HepG2 (cell line): Measurements from ENCODE around the gene PTPN3. TPM values are rescaled to one million over a fixed set of nuclear protein-coding genes. Genes with fewer than 3 reads are reported as not detected.

ENCODE experiments used
- ARNTL ChIP-seq: sonication (generic); formaldehyde crosslinking; IDR thresholded peaks from 2 replicates; pipeline ENCODE4 v1.4.0; 2020; ENCODE audit warnings: mild to moderate bottlenecking, missing genetic modification reagents
- FOXP1 ChIP-seq, 2 experiments: fragments of 450-650 bp in 1 of 2; IDR thresholded peaks; 2 replicates each; pipeline ENCODE4 v1.6.1; 2017 to 2018; ENCODE audit warnings: antibody characterized with exemption in 1 of 2
- HDAC2 ChIP-seq: sonication (generic); formaldehyde crosslinking; IDR thresholded peaks from 2 replicates; pipeline ENCODE4 v1.4.0; 2020; ENCODE audit warnings: missing genetic modification reagents
- KLF15 ChIP-seq: sonication (generic); formaldehyde crosslinking; IDR thresholded peaks from 2 replicates; pipeline ENCODE4 v1.8.1; 2023; ENCODE audit warnings: borderline replicate concordance, mild to moderate bottlenecking, inconsistent platforms, missing genetic modification reagents, mixed read lengths
- SALL1 ChIP-seq: sonication (generic); formaldehyde crosslinking; IDR thresholded peaks from 2 replicates; pipeline ENCODE4 v1.8.0; 2022; ENCODE audit warnings: mild to moderate bottlenecking, missing genetic modification reagents
- ZNF180 ChIP-seq: sonication (generic); formaldehyde crosslinking; IDR thresholded peaks from 2 replicates; pipeline ENCODE4 v1.4.0; 2020; ENCODE audit warnings: low read depth, missing genetic modification reagents, borderline replicate concordance
- polyA plus RNA-seq, 8 experiments: library from polyadenylated mRNA; depleted of rRNA in 3 of 8; stranded (reverse) in 7 of 8; unstranded in 1 of 8; fragments of >200 nt; fragmentation: Illumina TruSeq in 4 of 8; extraction: Trizol in 4 of 8; gene quantifications; 2 replicates each; pipeline versions ENCODE4 v1.2.1 to v1.2.3, GENCODE V29; 2011 to 2016; ENCODE audit warnings: low read depth in 4 of 8, missing spikeins in 1 of 8, mixed read lengths in 1 of 8; ENCODE audit not compliant: insufficient read depth in 1 of 8
- total RNA-seq, 5 experiments: library from RNA; depleted of rRNA; stranded (reverse); fragments of >200 nt; fragmentation: Illumina TruSeq; extraction: Trizol; gene quantifications; 2 replicates each; pipeline ENCODE4 v1.2.3, GENCODE V29; 2016; ENCODE audit warnings: low read depth in 1 of 5
- TF ChIP-seq, protein P1 (sequence below), 2 experiments: sonication (generic) in 1 of 2; formaldehyde crosslinking in 1 of 2; IDR thresholded peaks; 2 replicates each; pipeline versions ENCODE4 v1.5.1 to v1.6.1; 2011 to 2020; ENCODE audit warnings: borderline replicate concordance in 1 of 2, low read depth in 1 of 2, low read length in 1 of 2, mild to moderate bottlenecking in 1 of 2, missing genetic modification reagents in 1 of 2, moderate library complexity in 1 of 2
- TF ChIP-seq, protein P2 (sequence below): sonication (generic); formaldehyde crosslinking; IDR thresholded peaks from 2 replicates; pipeline ENCODE4 v1.8.0; 2022; ENCODE audit warnings: low read depth, missing genetic modification reagents
- TF ChIP-seq, protein P3 (sequence below): IDR thresholded peaks from 2 replicates; pipeline ENCODE4 v1.6.1; 2016; ENCODE audit warnings: low read depth
- TF ChIP-seq, protein P4 (sequence below): IDR thresholded peaks from 2 replicates; pipeline ENCODE4 v1.6.1; 2012; ENCODE audit warnings: inconsistent platforms
- TF ChIP-seq, protein P5 (sequence below): sonication (generic); formaldehyde crosslinking; conservative IDR thresholded peaks from 2 replicates; pipeline ENCODE4 v1.4.0; 2020; ENCODE audit warnings: missing genetic modification reagents
- TF ChIP-seq, protein P6 (sequence below): sonication (generic); formaldehyde crosslinking; IDR thresholded peaks from 2 replicates; pipeline ENCODE4 v1.4.0; 2020; ENCODE audit warnings: low read depth, mild to moderate bottlenecking, missing genetic modification reagents
- TF ChIP-seq, protein P7 (sequence below): sonication (generic); formaldehyde crosslinking; IDR thresholded peaks from 2 replicates; pipeline ENCODE4 v1.5.1; 2020; ENCODE audit warnings: mild to moderate bottlenecking, missing genetic modification reagents
- TF ChIP-seq, protein P8 (sequence below): IDR thresholded peaks from 2 replicates; pipeline ENCODE4 v1.6.1; 2016; ENCODE audit warnings: mild to moderate bottlenecking, missing biosample characterization, missing genetic modification reagents

PTPN3 gene
- total and polyA plus RNA-seq, 2 of the 13 experiments (the other 11 are each of a cell fraction or from before 2014, with no cell fraction given): 5.6 to 20.5 TPM

DNA sequence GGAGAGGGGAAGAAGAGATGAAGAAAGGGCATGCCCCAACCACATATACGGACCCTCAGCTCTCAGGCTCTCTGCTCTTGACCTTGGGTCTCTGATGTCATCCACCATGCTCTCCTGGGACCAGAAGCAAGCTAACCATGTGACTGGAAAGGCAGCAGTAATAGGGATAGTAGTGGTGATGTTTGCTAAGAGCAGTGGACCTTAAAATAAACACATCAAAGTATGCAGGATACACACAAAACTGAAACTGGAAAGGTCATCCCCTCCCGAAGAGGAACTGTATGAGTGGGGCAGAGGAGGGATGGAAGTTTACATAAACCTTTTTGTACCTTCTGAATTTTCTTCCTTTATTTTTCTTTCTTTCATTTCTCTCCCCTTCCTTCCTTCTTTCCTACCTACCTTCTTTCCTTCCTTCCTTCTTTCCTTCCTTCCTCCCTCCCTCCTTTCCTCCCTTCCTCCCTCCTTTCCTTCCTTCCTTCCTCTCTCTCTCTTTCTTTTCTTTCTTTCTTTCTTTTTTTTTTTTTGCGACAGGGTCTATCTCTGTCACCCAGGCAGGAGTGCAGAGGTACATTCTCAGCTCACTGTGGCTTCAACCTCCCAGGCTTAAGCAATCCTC, 8.1 kb upstream of the PTPN3 start (continued):
- TF ChIP-seq, protein P1, sequence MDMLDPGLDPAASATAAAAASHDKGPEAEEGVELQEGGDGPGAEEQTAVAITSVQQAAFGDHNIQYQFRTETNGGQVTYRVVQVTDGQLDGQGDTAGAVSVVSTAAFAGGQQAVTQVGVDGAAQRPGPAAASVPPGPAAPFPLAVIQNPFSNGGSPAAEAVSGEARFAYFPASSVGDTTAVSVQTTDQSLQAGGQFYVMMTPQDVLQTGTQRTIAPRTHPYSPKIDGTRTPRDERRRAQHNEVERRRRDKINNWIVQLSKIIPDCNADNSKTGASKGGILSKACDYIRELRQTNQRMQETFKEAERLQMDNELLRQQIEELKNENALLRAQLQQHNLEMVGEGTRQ (IDR thresholded peaks at IDR 0.05; ENCODE audit: low read depth, low read length): peak; percentile 32; the same call in 1 of the 2 replicates
- TF ChIP-seq, protein P1 (CRISPR knock-in tag; IDR thresholded peaks at IDR 0.05; ENCODE audit: borderline replicate concordance): peak; percentile 67; the same call in 1 of the 2 replicates
- TF ChIP-seq, protein P2, sequence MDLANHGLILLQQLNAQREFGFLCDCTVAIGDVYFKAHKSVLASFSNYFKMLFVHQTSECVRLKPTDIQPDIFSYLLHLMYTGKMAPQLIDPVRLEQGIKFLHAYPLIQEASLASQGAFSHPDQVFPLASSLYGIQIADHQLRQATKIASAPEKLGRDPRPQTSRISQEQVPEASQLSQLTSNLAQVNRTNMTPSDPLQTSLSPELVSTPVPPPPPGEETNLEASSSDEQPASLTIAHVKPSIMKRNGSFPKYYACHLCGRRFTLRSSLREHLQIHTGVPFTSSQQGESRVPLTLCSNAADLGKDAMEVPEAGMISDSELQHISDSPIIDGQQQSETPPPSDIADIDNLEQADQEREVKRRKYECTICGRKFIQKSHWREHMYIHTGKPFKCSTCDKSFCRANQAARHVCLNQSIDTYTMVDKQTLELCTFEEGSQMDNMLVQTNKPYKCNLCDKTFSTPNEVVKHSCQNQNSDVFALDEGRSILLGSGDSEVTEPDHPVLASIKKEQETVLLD (CRISPR knock-in tag): no peak
- TF ChIP-seq SALL1 (CRISPR knock-in tag) (peak; percentile 64), ZNF180 (CRISPR knock-in tag) (no peak), ARNTL (peak; percentile 52; the same call in 1 of the 2 replicates), HDAC2 (CRISPR knock-in tag) (peak; percentile 73; the same call in 1 of the 2 replicates), FOXP1 (IDR thresholded peaks at IDR 0.05) (no peak), FOXP1 (CRISPR knock-in tag; IDR thresholded peaks at IDR 0.05) (peak; percentile 88), KLF15 (CRISPR knock-in tag) (no peak)
- TF ChIP-seq, protein P3, sequence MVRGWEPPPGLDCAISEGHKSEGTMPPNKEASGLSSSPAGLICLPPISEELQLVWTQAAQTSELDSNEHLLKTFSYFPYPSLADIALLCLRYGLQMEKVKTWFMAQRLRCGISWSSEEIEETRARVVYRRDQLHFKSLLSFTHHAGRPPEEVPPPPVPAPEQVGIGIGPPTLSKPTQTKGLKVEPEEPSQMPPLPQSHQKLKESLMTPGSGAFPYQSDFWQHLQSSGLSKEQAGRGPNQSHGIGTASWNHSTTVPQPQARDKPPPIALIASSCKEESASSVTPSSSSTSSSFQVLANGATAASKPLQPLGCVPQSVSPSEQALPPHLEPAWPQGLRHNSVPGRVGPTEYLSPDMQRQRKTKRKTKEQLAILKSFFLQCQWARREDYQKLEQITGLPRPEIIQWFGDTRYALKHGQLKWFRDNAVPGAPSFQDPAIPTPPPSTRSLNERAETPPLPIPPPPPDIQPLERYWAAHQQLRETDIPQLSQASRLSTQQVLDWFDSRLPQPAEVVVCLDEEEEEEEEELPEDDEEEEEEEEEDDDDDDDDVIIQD: peak; percentile 91
- TF ChIP-seq, protein P4, sequence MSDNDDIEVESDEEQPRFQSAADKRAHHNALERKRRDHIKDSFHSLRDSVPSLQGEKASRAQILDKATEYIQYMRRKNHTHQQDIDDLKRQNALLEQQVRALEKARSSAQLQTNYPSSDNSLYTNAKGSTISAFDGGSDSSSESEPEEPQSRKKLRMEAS: peak; percentile 50; the same call in 1 of the 2 replicates
- TF ChIP-seq, protein P5, sequence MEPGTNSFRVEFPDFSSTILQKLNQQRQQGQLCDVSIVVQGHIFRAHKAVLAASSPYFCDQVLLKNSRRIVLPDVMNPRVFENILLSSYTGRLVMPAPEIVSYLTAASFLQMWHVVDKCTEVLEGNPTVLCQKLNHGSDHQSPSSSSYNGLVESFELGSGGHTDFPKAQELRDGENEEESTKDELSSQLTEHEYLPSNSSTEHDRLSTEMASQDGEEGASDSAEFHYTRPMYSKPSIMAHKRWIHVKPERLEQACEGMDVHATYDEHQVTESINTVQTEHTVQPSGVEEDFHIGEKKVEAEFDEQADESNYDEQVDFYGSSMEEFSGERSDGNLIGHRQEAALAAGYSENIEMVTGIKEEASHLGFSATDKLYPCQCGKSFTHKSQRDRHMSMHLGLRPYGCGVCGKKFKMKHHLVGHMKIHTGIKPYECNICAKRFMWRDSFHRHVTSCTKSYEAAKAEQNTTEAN (CRISPR knock-in tag): no peak
- TF ChIP-seq, protein P6, sequence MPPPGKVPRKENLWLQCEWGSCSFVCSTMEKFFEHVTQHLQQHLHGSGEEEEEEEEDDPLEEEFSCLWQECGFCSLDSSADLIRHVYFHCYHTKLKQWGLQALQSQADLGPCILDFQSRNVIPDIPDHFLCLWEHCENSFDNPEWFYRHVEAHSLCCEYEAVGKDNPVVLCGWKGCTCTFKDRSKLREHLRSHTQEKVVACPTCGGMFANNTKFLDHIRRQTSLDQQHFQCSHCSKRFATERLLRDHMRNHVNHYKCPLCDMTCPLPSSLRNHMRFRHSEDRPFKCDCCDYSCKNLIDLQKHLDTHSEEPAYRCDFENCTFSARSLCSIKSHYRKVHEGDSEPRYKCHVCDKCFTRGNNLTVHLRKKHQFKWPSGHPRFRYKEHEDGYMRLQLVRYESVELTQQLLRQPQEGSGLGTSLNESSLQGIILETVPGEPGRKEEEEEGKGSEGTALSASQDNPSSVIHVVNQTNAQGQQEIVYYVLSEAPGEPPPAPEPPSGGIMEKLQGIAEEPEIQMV: no peak
- TF ChIP-seq, protein P7, sequence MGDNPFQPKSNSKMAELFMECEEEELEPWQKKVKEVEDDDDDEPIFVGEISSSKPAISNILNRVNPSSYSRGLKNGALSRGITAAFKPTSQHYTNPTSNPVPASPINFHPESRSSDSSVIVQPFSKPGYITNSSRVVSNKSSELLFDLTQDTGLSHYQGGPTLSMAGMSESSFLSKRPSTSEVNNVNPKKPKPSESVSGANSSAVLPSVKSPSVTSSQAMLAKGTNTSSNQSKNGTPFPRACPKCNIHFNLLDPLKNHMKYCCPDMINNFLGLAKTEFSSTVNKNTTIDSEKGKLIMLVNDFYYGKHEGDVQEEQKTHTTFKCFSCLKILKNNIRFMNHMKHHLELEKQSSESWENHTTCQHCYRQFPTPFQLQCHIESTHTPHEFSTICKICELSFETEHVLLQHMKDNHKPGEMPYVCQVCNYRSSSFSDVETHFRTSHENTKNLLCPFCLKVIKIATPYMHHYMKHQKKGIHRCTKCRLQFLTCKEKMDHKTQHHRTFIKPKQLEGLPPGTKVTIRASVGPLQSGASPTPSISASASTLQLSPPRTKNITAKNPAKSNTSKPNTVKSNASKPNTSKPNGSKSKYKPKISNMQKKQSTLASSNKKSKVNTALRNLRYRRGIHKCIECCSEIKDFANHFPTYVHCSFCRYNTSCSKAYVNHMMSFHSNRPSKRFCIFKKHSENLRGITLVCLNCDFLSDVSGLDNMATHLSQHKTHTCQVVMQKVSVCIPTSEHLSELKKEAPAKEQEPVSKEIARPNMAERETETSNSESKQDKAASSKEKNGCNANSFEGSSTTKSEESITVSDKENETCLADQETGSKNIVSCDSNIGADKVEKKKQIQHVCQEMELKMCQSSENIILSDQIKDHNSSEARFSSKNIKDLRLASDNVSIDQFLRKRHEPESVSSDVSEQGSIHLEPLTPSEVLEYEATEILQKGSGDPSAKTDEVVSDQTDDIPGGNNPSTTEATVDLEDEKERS (CRISPR knock-in tag): no peak
- TF ChIP-seq, protein P8, sequence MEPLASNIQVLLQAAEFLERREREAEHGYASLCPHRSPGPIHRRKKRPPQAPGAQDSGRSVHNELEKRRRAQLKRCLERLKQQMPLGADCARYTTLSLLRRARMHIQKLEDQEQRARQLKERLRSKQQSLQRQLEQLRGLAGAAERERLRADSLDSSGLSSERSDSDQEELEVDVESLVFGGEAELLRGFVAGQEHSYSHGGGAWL (CRISPR knock-in tag): no peak
